Panc1 (cell line): ENCODE results near the gene ZNF521. TPM values are rescaled to one million over a fixed set of nuclear protein-coding genes. Genes with fewer than 3 reads are reported as not detected.

Experiments used
- ATAC-seq: fragments of 200-7000 bp; cut with Tn5 transposase; 2 replicates; pipeline ENCODE4 v1.9.1; 2020; ENCODE audit warnings: mild to moderate bottlenecking, moderate library complexity
- BruUV-seq: library from RNA; stranded (reverse); fragments of 400-500 nt; replicated peaks from 2 replicates; lab custom pipeline; 2021; lab: Mats Ljungman, UMichigan
- CTCF ChIA-PET: fragments of 300-600 bp; sonication (Branson Sonifier 250); formaldehyde crosslinking; loops from one replicate; lab custom pipeline; 2022; ENCODE audit warnings: antibody characterized with exemption; lab: Charles Lee
- POLR2A ChIA-PET: fragments of 300-600 bp; sonication (Branson Sonifier 250); formaldehyde crosslinking; loops from one replicate; lab custom pipeline; 2022; ENCODE audit warnings: antibody characterized with exemption; lab: Charles Lee
- DNase-seq: peaks from one replicate; pipeline ENCODE4 v3.0.0-alpha.2; 2010; ENCODE audit warnings: low read depth, low spot score
- H3K27ac ChIP-seq: 2 replicates; pipeline ENCODE4 v1.5.1; 2011; ENCODE audit warnings: mild to moderate bottlenecking, low read length, inconsistent platforms
- H3K27me3 ChIP-seq: fragments of 200-500 bp; sonication (Bioruptor generic); 2 replicates; pipeline ENCODE4 v1.6.0; 2014; ENCODE audit warnings: low read length, inconsistent platforms; ENCODE audit not compliant: control insufficient read depth, insufficient read depth
- H3K36me3 ChIP-seq: fragments of 200-500 bp; sonication (Bioruptor generic); 2 replicates; pipeline ENCODE4 v1.5.1; 2014; ENCODE audit warnings: inconsistent platforms, mild to moderate bottlenecking, low read length, moderate library complexity; ENCODE audit not compliant: control insufficient read depth, insufficient read depth
- H3K4me1 ChIP-seq: 2 replicates; pipeline ENCODE4 v1.5.1; 2011; ENCODE audit warnings: inconsistent platforms, mild to moderate bottlenecking, low read length, moderate library complexity; ENCODE audit not compliant: control insufficient read depth, insufficient read depth
- H3K4me3 ChIP-seq, 2 experiments: 2 replicates each; pipeline ENCODE4 v1.5.1; 2011 to 2012; ENCODE audit warnings: low read depth in 2 of 2, low read length in 2 of 2, mild to moderate bottlenecking in 2 of 2, inconsistent platforms in 1 of 2, moderate library complexity in 1 of 2
- H3K9me3 ChIP-seq: fragments of 200-500 bp; sonication (Bioruptor generic); 2 replicates; pipeline ENCODE4 v1.5.1; 2014; ENCODE audit warnings: low read depth, mild to moderate bottlenecking, inconsistent platforms, low read length, moderate library complexity; ENCODE audit not compliant: control insufficient read depth, insufficient read depth
- CTCF ChIP-seq: fragments of 450-650 bp; IDR thresholded peaks from 2 replicates; pipeline ENCODE4 v1.5.1; 2017; ENCODE audit warnings: mild to moderate bottlenecking
- POLR2AphosphoS5 ChIP-seq: IDR thresholded peaks from 2 replicates; pipeline ENCODE4 v1.6.1; 2012; ENCODE audit warnings: mild to moderate bottlenecking, low read depth, low read length, moderate library complexity
- SIN3A ChIP-seq: IDR thresholded peaks from 2 replicates; pipeline ENCODE4 v1.6.1; 2012; ENCODE audit warnings: low read depth, mild to moderate bottlenecking, low read length, moderate library complexity, borderline replicate concordance; ENCODE audit not compliant: insufficient read depth
- TCF7L2 ChIP-seq: IDR thresholded peaks from 2 replicates; pipeline ENCODE4 v1.6.1; 2011; ENCODE audit warnings: mild to moderate bottlenecking, low read depth, low read length, inconsistent platforms
- in situ Hi-C: cut with HindIII; loops from 2 replicates; pipeline ENCODE4 v1.10.0; 2016; ENCODE audit warnings: low sequenced_read_pairs, low pct_unique_long_range_greater_than_20kb
- intact Hi-C: fragments of 100-400 bp; cut with micrococcal nuclease; formaldehyde crosslinking; loops from one replicate; pipeline ENCODE4 v1.10.0; 2022; ENCODE audit not compliant: unreplicated experiment
- total RNA-seq: library from RNA; stranded (reverse); gene quantifications from one replicate; pipeline ENCODE4 v1.2.1, GENCODE V29; 2021; ENCODE audit not compliant: unreplicated experiment
- TF ChIP-seq, protein P1 (sequence below), 2 experiments: IDR thresholded peaks; 2 replicates each; pipeline ENCODE4 v1.6.1; 2011 to 2012; ENCODE audit warnings: low read depth in 2 of 2, control low read depth in 1 of 2, low read length in 1 of 2, mild to moderate bottlenecking in 1 of 2, moderate library complexity in 1 of 2; ENCODE audit not compliant: insufficient read depth in 1 of 2

ZNF521 gene
- total RNA-seq, 1 experiment from 2014 or later: 0.15 TPM

- no peak for TF ChIP-seq SIN3A
- no peak for TF ChIP-seq TCF7L2
- TF ChIP-seq, protein P1, sequence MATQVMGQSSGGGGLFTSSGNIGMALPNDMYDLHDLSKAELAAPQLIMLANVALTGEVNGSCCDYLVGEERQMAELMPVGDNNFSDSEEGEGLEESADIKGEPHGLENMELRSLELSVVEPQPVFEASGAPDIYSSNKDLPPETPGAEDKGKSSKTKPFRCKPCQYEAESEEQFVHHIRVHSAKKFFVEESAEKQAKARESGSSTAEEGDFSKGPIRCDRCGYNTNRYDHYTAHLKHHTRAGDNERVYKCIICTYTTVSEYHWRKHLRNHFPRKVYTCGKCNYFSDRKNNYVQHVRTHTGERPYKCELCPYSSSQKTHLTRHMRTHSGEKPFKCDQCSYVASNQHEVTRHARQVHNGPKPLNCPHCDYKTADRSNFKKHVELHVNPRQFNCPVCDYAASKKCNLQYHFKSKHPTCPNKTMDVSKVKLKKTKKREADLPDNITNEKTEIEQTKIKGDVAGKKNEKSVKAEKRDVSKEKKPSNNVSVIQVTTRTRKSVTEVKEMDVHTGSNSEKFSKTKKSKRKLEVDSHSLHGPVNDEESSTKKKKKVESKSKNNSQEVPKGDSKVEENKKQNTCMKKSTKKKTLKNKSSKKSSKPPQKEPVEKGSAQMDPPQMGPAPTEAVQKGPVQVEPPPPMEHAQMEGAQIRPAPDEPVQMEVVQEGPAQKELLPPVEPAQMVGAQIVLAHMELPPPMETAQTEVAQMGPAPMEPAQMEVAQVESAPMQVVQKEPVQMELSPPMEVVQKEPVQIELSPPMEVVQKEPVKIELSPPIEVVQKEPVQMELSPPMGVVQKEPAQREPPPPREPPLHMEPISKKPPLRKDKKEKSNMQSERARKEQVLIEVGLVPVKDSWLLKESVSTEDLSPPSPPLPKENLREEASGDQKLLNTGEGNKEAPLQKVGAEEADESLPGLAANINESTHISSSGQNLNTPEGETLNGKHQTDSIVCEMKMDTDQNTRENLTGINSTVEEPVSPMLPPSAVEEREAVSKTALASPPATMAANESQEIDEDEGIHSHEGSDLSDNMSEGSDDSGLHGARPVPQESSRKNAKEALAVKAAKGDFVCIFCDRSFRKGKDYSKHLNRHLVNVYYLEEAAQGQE (IDR thresholded peaks at IDR 0.05; ENCODE audit: insufficient read depth in 1 of 2, low read depth in 2 of 2, low read length in 1 of 2): no peak
- no peak for TF ChIP-seq POLR2AphosphoS5
- TF ChIP-seq CTCF: no peak
- in situ Hi-C loops (no loop called here), intact Hi-C loops (no loop called here)
- no peaks in the 10 kb centered on the region for H3K36me3 ChIP-seq
- no peaks in the 10 kb centered on the region for H3K4me1 ChIP-seq
- BruUV-seq: no TSS peak
- POLR2A ChIA-PET: no interaction called here
- H3K27ac ChIP-seq: no peak overlapping the region
- H3K27me3 ChIP-seq: no peaks in the 10 kb centered on the region; the same call in 1 of the 2 replicates
- ATAC-seq: no peak
- no peak for DNase-seq
- no peak overlapping the region for H3K4me3 ChIP-seq
- no peaks in the 10 kb centered on the region for H3K9me3 ChIP-seq
- CTCF ChIA-PET: no interaction called here
Measured at GRCh38 chr18:25177631-25178030, 174.3 kb downstream of the ZNF521 start.

DNA sequence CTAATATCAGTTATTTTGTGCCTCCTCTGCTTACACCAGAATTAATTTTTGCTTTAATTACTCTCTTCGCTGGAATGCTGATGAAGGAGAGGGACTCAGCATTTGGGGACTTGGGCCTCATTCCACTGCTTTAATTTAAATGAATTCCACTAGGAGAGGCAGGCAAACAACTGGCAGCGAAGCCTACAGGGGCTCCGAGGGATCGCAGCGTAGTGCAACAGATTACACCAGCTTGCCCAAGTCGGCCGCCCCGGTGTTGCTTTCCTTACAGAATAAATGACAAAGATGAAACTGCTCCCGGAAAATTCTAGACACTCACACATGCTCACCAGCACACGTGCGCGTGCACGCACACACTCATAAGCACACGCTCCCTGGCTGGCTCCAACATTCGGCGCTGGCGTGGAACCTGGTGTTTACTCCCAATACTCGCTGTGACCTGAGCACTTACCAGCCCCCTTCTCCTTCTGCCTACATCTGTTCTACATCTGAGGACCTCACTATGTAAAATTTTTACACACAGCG is 175.4 kb downstream of the ZNF521 start:
- Histone ChIP-seq H3K27me3 (no peaks in the 10 kb centered on the region; the same call in 1 of the 2 replicates), H3K4me1 (no peaks in the 10 kb centered on the region), H3K4me3 (no peak overlapping the region), H3K36me3 (no peaks in the 10 kb centered on the region), H3K9me3 (no peaks in the 10 kb centered on the region), H3K27ac (no peak overlapping the region)
- ChIA-PET CTCF (no interaction called here), POLR2A (no interaction called here)
- no peak for DNase-seq
- no peak for ATAC-seq
- in situ Hi-C loops: no loop called here
- TF ChIP-seq POLR2AphosphoS5: no peak
- TF ChIP-seq TCF7L2: no peak
- no peak for TF ChIP-seq CTCF
- no peak for TF ChIP-seq SIN3A
- TF ChIP-seq, protein P1 (IDR thresholded peaks at IDR 0.05; ENCODE audit: insufficient read depth in 1 of 2, low read depth in 2 of 2, low read length in 1 of 2): no peak
- no TSS peak for BruUV-seq
- intact Hi-C loops: no loop called here
